Peyer's patch (tissue), 4 donors: Measurements from ENCODE around the gene SIM1. TPM values are rescaled to one million over a fixed set of nuclear protein-coding genes. Genes with fewer than 3 reads are reported as not detected.

Source experiments
- DNase-seq, 3 donors: peaks; one replicate each; pipeline ENCODE4 v3.0.0-alpha.2; 2017 to 2019
- H3K27ac ChIP-seq, 4 donors: fragments of 200-600 bp; sonication (generic); one replicate each; pipeline ENCODE4 v1.5.1; 2016 to 2019
- H3K27me3 ChIP-seq, 2 donors: fragments of 200-600 bp; sonication (generic); one replicate each; pipeline ENCODE4 v1.5.1; 2019
- H3K36me3 ChIP-seq, 3 donors: fragments of 200-600 bp; sonication (generic); one replicate each; pipeline ENCODE4 v1.5.1; 2016 to 2019
- H3K4me1 ChIP-seq, 4 donors: fragments of 200-600 bp; sonication (generic); one replicate each; pipeline ENCODE4 v1.5.1; 2016 to 2019
- H3K4me3 ChIP-seq, 4 donors: fragments of 200-600 bp; sonication (generic); 1 replicate in 3 of 4; 2 replicates in 1 of 4; pipeline ENCODE4 v1.5.1; 2016 to 2019; ENCODE audit warnings: mild to moderate bottlenecking in 1 of 4
- H3K9me3 ChIP-seq, 4 donors: fragments of 200-600 bp; sonication (generic); one replicate each; pipeline ENCODE4 v1.5.1; 2016 to 2019; ENCODE audit warnings: mild to moderate bottlenecking in 1 of 4
- POLR2A ChIP-seq, 2 donors: fragments of 450-650 bp; IDR thresholded peaks; one replicate each; pipeline ENCODE4 v1.5.1; 2017; ENCODE audit warnings: antibody characterized with exemption in 2 of 2, mild to moderate bottlenecking in 2 of 2, moderate library complexity in 2 of 2
- total RNA-seq, 4 donors: library from RNA; depleted of rRNA; stranded (reverse); fragments of >200 nt; gene quantifications; one replicate each; pipeline ENCODE4 v1.1.0, GENCODE V29; 2016
- TF ChIP-seq, protein P1 (sequence below), 6 experiments: fragments of 450-650 bp in 4 of 6; fragments of 200-600 bp in 2 of 6; sonication (generic) in 1 of 6; IDR thresholded peaks; one replicate each; pipeline ENCODE4 v1.5.1; 2017 to 2019; ENCODE audit warnings: antibody characterized with exemption in 6 of 6, mild to moderate bottlenecking in 3 of 6, moderate library complexity in 1 of 6

Gene SIM1
- total RNA-seq, 4 donors from 2014 or later = 0.13 TPM; not detected in 3

DNA sequence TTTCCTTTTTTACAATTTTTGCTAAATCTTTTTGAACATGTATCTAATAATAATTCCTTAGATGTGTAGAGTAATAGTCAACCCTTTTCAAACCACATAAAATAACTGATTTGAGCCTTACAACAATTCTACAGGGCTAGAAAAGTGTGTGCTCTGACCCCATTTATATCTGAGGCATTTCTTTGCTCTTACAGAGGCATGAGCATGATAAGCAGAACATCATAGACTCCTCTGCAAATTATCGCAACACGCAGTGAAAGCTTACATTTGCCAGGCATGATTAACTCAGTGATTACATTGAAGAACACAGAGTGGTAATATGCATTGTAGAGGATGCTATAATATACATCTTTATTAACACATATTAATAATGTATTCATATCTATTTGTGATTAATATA is 120.4 kb downstream of the SIM1 start:
- no peak for DNase-seq
- no peak for TF ChIP-seq POLR2A (IDR thresholded peaks at IDR 0.05)
- TF ChIP-seq, protein P1, sequence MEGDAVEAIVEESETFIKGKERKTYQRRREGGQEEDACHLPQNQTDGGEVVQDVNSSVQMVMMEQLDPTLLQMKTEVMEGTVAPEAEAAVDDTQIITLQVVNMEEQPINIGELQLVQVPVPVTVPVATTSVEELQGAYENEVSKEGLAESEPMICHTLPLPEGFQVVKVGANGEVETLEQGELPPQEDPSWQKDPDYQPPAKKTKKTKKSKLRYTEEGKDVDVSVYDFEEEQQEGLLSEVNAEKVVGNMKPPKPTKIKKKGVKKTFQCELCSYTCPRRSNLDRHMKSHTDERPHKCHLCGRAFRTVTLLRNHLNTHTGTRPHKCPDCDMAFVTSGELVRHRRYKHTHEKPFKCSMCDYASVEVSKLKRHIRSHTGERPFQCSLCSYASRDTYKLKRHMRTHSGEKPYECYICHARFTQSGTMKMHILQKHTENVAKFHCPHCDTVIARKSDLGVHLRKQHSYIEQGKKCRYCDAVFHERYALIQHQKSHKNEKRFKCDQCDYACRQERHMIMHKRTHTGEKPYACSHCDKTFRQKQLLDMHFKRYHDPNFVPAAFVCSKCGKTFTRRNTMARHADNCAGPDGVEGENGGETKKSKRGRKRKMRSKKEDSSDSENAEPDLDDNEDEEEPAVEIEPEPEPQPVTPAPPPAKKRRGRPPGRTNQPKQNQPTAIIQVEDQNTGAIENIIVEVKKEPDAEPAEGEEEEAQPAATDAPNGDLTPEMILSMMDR (IDR thresholded peaks at IDR 0.05) = no peak
- Histone ChIP-seq H3K4me3 (no peak overlapping the region), H3K36me3 (no peaks in the 10 kb centered on the region), H3K27ac (no peak overlapping the region), H3K27me3 (no peaks in the 10 kb centered on the region), H3K4me1 (no peaks in the 10 kb centered on the region), H3K9me3 (no peaks in the 10 kb centered on the region)

DNA sequence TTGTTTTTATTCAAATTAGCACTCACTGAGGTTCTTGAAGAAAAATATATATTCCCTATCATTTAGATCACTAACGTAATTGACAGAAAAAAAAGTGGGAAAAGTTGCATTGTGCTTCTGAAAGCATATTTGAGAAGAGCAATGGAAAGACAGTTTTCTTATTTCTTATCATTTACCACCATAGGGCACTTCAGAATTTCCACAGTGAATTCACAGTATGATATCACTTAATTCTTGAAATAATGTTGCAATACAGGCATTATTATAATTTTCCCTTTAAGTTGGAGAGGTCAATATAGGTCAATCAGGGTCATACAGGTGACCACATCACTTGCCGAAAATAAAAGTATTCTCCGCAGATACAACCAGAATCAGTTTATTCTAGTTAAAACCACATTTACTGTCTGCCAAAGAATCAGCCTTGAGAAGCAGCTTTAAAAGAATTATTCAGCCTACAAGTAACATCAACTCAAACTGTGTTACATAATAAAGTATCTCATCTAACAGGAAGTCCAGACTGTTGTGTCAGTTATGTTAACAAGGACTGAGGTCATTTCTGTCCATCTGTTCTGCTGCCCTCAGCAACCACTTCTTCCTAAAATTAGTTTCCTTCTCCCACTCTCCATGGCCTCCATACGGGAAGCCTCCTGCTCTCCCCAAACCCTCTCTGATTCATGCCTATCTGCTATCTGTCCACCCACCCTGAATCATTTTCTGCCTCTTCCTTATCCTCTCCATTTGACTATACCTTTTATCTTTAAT is 121.2 kb downstream of the SIM1 start:
- Histone ChIP-seq H3K36me3 (no peaks in the 10 kb centered on the region), H3K27ac (no peak overlapping the region)

DNA sequence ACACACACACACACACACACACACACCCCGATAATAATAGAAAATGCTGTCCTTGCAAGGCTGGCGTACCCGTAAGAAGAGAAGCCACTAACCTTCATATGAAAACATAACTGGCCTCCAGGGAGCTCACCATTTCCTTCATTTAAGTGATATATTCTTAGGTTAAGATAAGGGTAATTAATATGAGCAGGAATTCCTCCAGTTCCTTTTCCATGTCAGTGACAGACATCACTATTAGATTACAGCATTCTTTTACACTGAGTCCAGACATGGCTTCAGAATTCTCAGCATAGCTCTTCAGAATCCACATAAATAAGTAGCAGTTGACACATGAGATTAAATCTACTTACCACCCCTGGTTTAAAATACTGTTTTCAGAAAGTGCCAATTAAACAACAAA is 121.9 kb downstream of the SIM1 start:
- Histone ChIP-seq H3K36me3 (no peaks in the 10 kb centered on the region), H3K27me3 (no peaks in the 10 kb centered on the region), H3K9me3 (no peaks in the 10 kb centered on the region), H3K4me3 (no peak overlapping the region), H3K4me1 (no peaks in the 10 kb centered on the region), H3K27ac (no peak overlapping the region)
- no peak for DNase-seq
- TF ChIP-seq POLR2A (IDR thresholded peaks at IDR 0.05) = no peak
- TF ChIP-seq, protein P1 (IDR thresholded peaks at IDR 0.05) = no peak

More for the DNA sequence above, 121.2 kb downstream of the SIM1 start:
- Histone ChIP-seq H3K9me3 (no peaks in the 10 kb centered on the region), H3K4me3 (no peak overlapping the region), H3K4me1 (no peaks in the 10 kb centered on the region), H3K27me3 (no peaks in the 10 kb centered on the region)
- no peak for TF ChIP-seq POLR2A (IDR thresholded peaks at IDR 0.05)
- TF ChIP-seq, protein P1 (IDR thresholded peaks at IDR 0.05) = no peak
- DNase-seq = no peak

DNA sequence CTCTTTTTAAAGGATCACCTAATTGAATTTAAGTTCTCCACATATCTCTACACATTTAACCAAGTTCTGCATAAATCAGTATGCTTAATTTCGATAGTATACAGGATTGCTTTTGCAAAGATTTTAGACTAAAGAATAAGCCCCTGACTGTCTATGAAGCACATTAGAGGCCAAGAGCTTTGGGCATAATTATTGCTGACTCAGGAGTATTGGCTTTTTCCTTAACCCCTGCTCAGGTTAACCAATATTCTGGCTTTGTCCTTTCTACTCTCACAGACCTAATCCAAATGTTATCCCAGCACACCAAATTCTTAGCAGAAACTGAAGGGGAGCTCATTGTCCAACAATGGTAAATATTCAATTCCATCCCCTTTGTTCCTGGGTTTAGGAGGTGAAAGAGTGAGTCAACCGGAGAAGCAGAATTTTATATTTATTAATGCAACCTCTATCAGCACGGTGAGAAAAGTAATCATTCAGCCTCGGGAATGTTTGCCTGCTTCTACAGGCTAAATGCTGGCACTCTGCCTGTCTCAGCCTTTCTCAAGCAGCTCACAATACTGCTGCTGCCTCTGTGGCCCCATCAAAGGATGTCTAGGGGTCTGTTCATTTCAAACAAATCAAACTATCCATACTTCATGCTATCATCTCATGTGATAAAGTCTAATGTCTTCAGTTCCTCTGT is 125.0 kb downstream of the SIM1 start:
- H3K4me3 ChIP-seq = no peak overlapping the region
- no peak for TF ChIP-seq POLR2A (IDR thresholded peaks at IDR 0.05)
- TF ChIP-seq, protein P1 (IDR thresholded peaks at IDR 0.05) = no peak
- H3K36me3 ChIP-seq = no peaks in the 10 kb centered on the region
- no peak for DNase-seq
- H3K27me3 ChIP-seq = no peaks in the 10 kb centered on the region
- no peak overlapping the region for H3K27ac ChIP-seq
- H3K4me1 ChIP-seq = no peaks in the 10 kb centered on the region
- H3K9me3 ChIP-seq = no peaks in the 10 kb centered on the region

DNA sequence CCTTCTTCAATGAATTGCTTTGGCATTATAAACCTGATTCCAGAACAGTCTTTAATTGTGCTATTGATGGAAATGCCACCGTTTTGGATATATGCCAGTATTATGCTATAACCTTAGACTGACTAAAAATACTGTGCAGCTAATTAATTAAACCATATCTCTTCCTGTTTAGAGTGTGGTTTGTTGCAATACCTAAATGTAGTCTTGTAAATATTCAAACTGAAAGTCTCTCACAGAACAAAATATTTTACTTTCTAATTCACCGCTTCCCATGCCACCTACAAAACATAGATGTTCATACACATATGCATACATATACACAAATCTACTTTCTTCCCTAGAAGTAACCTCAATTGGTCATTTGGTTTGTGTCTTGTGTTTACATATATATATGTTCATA is 126.6 kb downstream of the SIM1 start:
- H3K4me1 ChIP-seq = no peaks in the 10 kb centered on the region
- no peak overlapping the region for H3K27ac ChIP-seq
- H3K9me3 ChIP-seq = no peaks in the 10 kb centered on the region
- TF ChIP-seq, protein P1 (IDR thresholded peaks at IDR 0.05) = no peak
- no peak for TF ChIP-seq POLR2A (IDR thresholded peaks at IDR 0.05)
- DNase-seq = no peak
- H3K27me3 ChIP-seq = no peaks in the 10 kb centered on the region
- no peak overlapping the region for H3K4me3 ChIP-seq
- H3K36me3 ChIP-seq = no peaks in the 10 kb centered on the region
